Peyer's patch (tissue), 4 donors: ENCODE results near the gene DYRK1A.

Source experiments
- CTCF ChIP-seq, 6 experiments: fragments of 450-650 bp in 4 of 6; fragments of 200-600 bp in 2 of 6; sonication (generic) in 1 of 6; IDR thresholded peaks; one replicate each; pipeline ENCODE4 v1.5.1; 2017 to 2019; ENCODE audit warnings: antibody characterized with exemption in 6 of 6, mild to moderate bottlenecking in 3 of 6, moderate library complexity in 1 of 6
- POLR2A ChIP-seq, 2 donors: fragments of 450-650 bp; IDR thresholded peaks; one replicate each; pipeline ENCODE4 v1.5.1; 2017; ENCODE audit warnings: antibody characterized with exemption in 2 of 2, mild to moderate bottlenecking in 2 of 2, moderate library complexity in 2 of 2

GRCh38 chr21:37419228-37419906, 52.8 kb downstream of the DYRK1A start:
- TF ChIP-seq POLR2A (IDR thresholded peaks at IDR 0.05) (no peak), CTCF (IDR thresholded peaks at IDR 0.05) (no peak)
